Prostate gland (tissue), 2 donors: ENCODE results near the gene ASCL5.

ENCODE experiments used
- CTCF ChIP-seq, 4 experiments: fragments of 200-600 bp in 2 of 4; fragments of 450-650 bp in 2 of 4; sonication (generic) in 2 of 4; IDR thresholded peaks; 1 replicate in 3 of 4; 2 replicates in 1 of 4; pipeline ENCODE4 v1.5.1; 2016 to 2019; ENCODE audit warnings: antibody characterized with exemption in 4 of 4, mild to moderate bottlenecking in 2 of 4, moderate library complexity in 2 of 4
- POLR2A ChIP-seq: fragments of 450-650 bp; IDR thresholded peaks from one replicate; pipeline ENCODE4 v1.6.1; 2016; ENCODE audit warnings: antibody characterized with exemption, mild to moderate bottlenecking

GRCh38 chr1:201137024-201137392 lies 10.0 kb upstream of the ASCL5 start:
- no peak for TF ChIP-seq CTCF (IDR thresholded peaks at IDR 0.05)
- TF ChIP-seq POLR2A, result no peak
